ENCODE measurements around the gene CGB7. TPM values are rescaled to one million over a fixed set of nuclear protein-coding genes. Genes with fewer than 3 reads are reported as not detected.

Gene CGB7
- total and polyA plus RNA-seq, 9 of the 15 experiments (the other 6 are each of a cell fraction or from before 2014, with no cell fraction given): not detected

- Histone ChIP-seq H3K9me3 (replicated peaks; ENCODE audit: control insufficient read depth, insufficient read depth, low read depth, low read length) (no peaks in the 10 kb centered on the region), H2AFZ (ENCODE audit: low read depth, low read length) (no peak overlapping the region), H3K4me2 (ENCODE audit: insufficient read depth, low read length) (no peak overlapping the region), H3K27ac (ENCODE audit: extremely low read depth, low read depth, low read length) (no peak overlapping the region), H3K4me1 (replicated peaks in 1 of 2; ENCODE audit: control insufficient read depth in 2 of 2, insufficient read depth in 2 of 2, low read length in 2 of 2) (peaks cover 21 to 52% of the 10 kb centered on the region in 2 experiments; a peak in 4 of 5 replicates), H3K9ac (ENCODE audit: insufficient read depth in 1 of 2, low read depth in 2 of 2, low read length in 2 of 2) (no peak overlapping the region), H3K9me1 (ENCODE audit: control insufficient read depth, insufficient read depth, low read length) (peaks cover 7% of the 10 kb centered on the region), H3K27me3 (ENCODE audit: control insufficient read depth in 2 of 2, insufficient read depth in 2 of 2, low read length in 2 of 2) (no peaks in the 10 kb centered on the region), H4K20me1 (replicated peaks; ENCODE audit: control insufficient read depth, insufficient read depth, low read length) (peaks cover 9% of the 10 kb centered on the region; the same call in 1 of the 2 replicates), H3K4me3 (no peak overlapping the region), H3K36me3 (ENCODE audit: control insufficient read depth, insufficient read depth, low read length) (peaks cover 13% of the 10 kb centered on the region; the same call in 2 of the 3 replicates), H3K79me2 (ENCODE audit: control insufficient read depth, insufficient read depth, low read length) (no peaks in the 10 kb centered on the region)
- ChIA-PET CTCF (ENCODE audit: low intra/inter-chr PET ratio) (no interaction called here), POLR2A (interaction anchor here (0.6 to 0.8 kb wide), 2 partner anchors 23 to 75 kb away, joined by 3 read pairs; no protein-coding TSS in a partner anchor)
- in situ Hi-C loops (cut with MboI) (no loop called here), intact Hi-C loops (cut with micrococcal nuclease) (no loop called here)
- WGBS (ENCODE audit: insufficient coverage, low coverage, missing lambda C conversion rate): 23% methylated on average over 7 of the region's 11 CpGs
- ATAC-seq (no peak), DNase-seq (ENCODE audit: extremely low read depth in 1 of 4, low spot score in 3 of 4) (no peak), FAIRE-seq (no peak)
- TF ChIP-seq ZMIZ1 (IDR thresholded peaks at IDR 0.05; ENCODE audit: low read depth in 2 of 2, low read length in 2 of 2): no peak
- TF ChIP-seq LEF1 (IDR thresholded peaks at IDR 0.05): no peak
- TF ChIP-seq PRDM10 (IDR thresholded peaks at IDR 0.05; ENCODE audit: partially characterized antibody): no peak
- peak; percentile 60; the same call in 1 of the 2 replicates for TF ChIP-seq PKNOX1 (IDR thresholded peaks at IDR 0.05)
- TF ChIP-seq USF2 (CRISPR knock-in tag; IDR thresholded peaks at IDR 0.05): no peak
- no TSS peak for BruUV-seq (replicated peaks)
Observed at GRCh38 chr19:49020342-49020741, 37.2 kb downstream of the CGB7 start.
